ENCODE data around the gene FNBP1L.
"Not testable (repeated sequence)": the region's sequence is repeated elsewhere in the genome, so short reads cannot be mapped to it uniquely, and the experiment has no call there.

Gene FNBP1L

GRCh38 chr1:93532780-93533378 is 85.0 kb downstream of the FNBP1L start:
- DNase-seq (ENCODE audit: low read depth), result no peak

GRCh38 chr1:93533677-93534076 is 85.8 kb downstream of the FNBP1L start:
- DNase-seq (ENCODE audit: low read depth), result no peak

GRCh38 chr1:93537396-93537795 is 89.5 kb downstream of the FNBP1L start:
- DNase-seq (ENCODE audit: low read depth), result no peak

- DNase-seq (ENCODE audit: low read depth), result no peak
Observed at GRCh38 chr1:93537924-93538323, 90.0 kb downstream of the FNBP1L start.

- DNase-seq (ENCODE audit: low read depth), result no peak
Observed at GRCh38 chr1:93541045-93541444, 93.1 kb downstream of the FNBP1L start.

- no peak for DNase-seq (ENCODE audit: low read depth)
Observed at GRCh38 chr1:93542398-93542797, 94.5 kb downstream of the FNBP1L start.

GRCh38 chr1:93546162-93546863 is 98.4 kb downstream of the FNBP1L start:
- no peak for DNase-seq (ENCODE audit: low read depth)

- DNase-seq (ENCODE audit: low read depth), result no peak
Observed at GRCh38 chr1:93549131-93549530, 101.2 kb downstream of the FNBP1L start.

GRCh38 chr1:93549811-93550210 is 101.9 kb downstream of the FNBP1L start:
- no peak for DNase-seq (ENCODE audit: low read depth)

- peak; percentile 31 for DNase-seq (ENCODE audit: low read depth)
Observed at GRCh38 chr1:93552741-93553455, 105.0 kb downstream of the FNBP1L start.

GRCh38 chr1:93553886-93554490 is 106.1 kb downstream of the FNBP1L start:
- DNase-seq (ENCODE audit: low read depth), result not testable (repeated sequence)

GRCh38 chr1:93554883-93555872 is 107.3 kb downstream of the FNBP1L start:
- DNase-seq (ENCODE audit: low read depth), result no peak

- DNase-seq (ENCODE audit: low read depth), result no peak
Observed at GRCh38 chr1:93556291-93556690, 108.4 kb downstream of the FNBP1L start.

- no peak for DNase-seq (ENCODE audit: low read depth)
Observed at GRCh38 chr1:93559045-93559444, 111.1 kb downstream of the FNBP1L start.

GRCh38 chr1:93559695-93560094 is 111.8 kb downstream of the FNBP1L start:
- no peak for DNase-seq (ENCODE audit: low read depth)

- DNase-seq (ENCODE audit: low read depth), result no peak
Observed at GRCh38 chr1:93565496-93566206, 117.7 kb downstream of the FNBP1L start.

GRCh38 chr1:93566227-93566626 is 118.3 kb downstream of the FNBP1L start:
- no peak for DNase-seq (ENCODE audit: low read depth)

- peak; percentile 73 for DNase-seq (ENCODE audit: low read depth)
Observed at GRCh38 chr1:93567255-93567918, 119.5 kb downstream of the FNBP1L start.

GRCh38 chr1:93569489-93569888 is 121.6 kb downstream of the FNBP1L start:
- DNase-seq (ENCODE audit: low read depth), result no peak

- DNase-seq (ENCODE audit: low read depth), result no peak
Observed at GRCh38 chr1:93571623-93572310, 123.8 kb downstream of the FNBP1L start.
